ENCODE measurements around the gene TMEM132D.

DNA sequence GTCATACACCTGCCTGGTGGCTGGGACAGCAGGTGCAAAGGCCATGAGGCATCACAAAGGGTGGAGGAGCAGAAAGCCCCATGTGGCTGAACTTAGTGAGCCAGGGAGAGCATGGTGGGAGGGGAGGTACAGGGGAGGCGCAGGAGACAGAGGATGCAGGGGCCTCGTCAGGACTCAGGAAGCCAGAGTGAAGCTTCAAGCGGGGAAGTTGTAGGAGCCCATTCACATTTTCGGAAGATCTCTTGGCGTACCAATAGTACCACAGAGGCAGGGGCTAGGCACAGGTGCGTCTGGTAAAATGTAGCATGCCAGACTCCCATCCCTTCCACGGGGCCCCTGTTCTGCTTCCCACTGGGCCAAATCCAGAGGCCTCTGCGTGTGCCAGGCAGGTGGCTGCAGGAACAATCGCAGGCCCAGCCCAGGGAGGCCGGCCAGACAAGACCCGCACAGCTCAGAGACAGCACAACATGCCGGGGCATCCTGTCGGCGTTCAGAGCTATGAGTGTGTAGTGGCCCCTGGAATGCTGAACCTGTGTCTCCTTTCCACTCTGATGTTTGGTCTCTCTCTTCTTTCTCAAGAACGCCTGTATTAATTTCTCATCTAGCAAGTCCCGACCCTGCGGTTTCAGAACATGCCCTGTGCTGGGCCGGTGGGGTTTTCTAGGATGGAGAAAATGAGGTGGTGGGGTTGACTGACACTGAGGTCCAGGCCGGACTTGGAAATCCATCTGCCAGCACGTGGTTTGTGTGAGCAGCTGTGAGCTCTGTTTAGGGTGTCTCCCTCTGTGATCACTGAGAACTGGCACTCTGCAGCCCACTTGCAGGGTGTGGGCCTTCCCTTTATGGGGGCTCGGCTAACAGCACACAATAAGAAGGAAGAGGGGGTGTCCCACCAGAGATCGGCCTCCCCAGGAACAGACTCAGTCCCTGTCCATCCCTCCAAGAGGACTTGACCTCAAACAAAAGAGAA lies 5.5 kb upstream of the TMEM132D start:
- TF ChIP-seq, protein P1, sequence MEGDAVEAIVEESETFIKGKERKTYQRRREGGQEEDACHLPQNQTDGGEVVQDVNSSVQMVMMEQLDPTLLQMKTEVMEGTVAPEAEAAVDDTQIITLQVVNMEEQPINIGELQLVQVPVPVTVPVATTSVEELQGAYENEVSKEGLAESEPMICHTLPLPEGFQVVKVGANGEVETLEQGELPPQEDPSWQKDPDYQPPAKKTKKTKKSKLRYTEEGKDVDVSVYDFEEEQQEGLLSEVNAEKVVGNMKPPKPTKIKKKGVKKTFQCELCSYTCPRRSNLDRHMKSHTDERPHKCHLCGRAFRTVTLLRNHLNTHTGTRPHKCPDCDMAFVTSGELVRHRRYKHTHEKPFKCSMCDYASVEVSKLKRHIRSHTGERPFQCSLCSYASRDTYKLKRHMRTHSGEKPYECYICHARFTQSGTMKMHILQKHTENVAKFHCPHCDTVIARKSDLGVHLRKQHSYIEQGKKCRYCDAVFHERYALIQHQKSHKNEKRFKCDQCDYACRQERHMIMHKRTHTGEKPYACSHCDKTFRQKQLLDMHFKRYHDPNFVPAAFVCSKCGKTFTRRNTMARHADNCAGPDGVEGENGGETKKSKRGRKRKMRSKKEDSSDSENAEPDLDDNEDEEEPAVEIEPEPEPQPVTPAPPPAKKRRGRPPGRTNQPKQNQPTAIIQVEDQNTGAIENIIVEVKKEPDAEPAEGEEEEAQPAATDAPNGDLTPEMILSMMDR (tag by site-specific recombination; IDR thresholded peaks at IDR 0.05) = no peak
- TF ChIP-seq, protein P2, sequence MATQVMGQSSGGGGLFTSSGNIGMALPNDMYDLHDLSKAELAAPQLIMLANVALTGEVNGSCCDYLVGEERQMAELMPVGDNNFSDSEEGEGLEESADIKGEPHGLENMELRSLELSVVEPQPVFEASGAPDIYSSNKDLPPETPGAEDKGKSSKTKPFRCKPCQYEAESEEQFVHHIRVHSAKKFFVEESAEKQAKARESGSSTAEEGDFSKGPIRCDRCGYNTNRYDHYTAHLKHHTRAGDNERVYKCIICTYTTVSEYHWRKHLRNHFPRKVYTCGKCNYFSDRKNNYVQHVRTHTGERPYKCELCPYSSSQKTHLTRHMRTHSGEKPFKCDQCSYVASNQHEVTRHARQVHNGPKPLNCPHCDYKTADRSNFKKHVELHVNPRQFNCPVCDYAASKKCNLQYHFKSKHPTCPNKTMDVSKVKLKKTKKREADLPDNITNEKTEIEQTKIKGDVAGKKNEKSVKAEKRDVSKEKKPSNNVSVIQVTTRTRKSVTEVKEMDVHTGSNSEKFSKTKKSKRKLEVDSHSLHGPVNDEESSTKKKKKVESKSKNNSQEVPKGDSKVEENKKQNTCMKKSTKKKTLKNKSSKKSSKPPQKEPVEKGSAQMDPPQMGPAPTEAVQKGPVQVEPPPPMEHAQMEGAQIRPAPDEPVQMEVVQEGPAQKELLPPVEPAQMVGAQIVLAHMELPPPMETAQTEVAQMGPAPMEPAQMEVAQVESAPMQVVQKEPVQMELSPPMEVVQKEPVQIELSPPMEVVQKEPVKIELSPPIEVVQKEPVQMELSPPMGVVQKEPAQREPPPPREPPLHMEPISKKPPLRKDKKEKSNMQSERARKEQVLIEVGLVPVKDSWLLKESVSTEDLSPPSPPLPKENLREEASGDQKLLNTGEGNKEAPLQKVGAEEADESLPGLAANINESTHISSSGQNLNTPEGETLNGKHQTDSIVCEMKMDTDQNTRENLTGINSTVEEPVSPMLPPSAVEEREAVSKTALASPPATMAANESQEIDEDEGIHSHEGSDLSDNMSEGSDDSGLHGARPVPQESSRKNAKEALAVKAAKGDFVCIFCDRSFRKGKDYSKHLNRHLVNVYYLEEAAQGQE (tag by site-specific recombination; IDR thresholded peaks at IDR 0.05) = no peak
- no peak for TF ChIP-seq SP7 (tag by site-specific recombination; IDR thresholded peaks at IDR 0.05)
- no peak for TF ChIP-seq ZNF76 (tag by site-specific recombination; IDR thresholded peaks at IDR 0.05; ENCODE audit: borderline replicate concordance, low read depth)
- TF ChIP-seq SALL2 (tag by site-specific recombination; IDR thresholded peaks at IDR 0.05; ENCODE audit: borderline replicate concordance) = no peak

Measured in HEK293 (cell line).